ENCODE results near the gene FOXO3. TPM values are rescaled to one million over a fixed set of nuclear protein-coding genes. Genes with fewer than 3 reads are reported as not detected.

FOXO3 gene
- total RNA-seq, 4 donors from 2014 or later = 52.3 to 71.2 (median 61.3) TPM

DNA sequence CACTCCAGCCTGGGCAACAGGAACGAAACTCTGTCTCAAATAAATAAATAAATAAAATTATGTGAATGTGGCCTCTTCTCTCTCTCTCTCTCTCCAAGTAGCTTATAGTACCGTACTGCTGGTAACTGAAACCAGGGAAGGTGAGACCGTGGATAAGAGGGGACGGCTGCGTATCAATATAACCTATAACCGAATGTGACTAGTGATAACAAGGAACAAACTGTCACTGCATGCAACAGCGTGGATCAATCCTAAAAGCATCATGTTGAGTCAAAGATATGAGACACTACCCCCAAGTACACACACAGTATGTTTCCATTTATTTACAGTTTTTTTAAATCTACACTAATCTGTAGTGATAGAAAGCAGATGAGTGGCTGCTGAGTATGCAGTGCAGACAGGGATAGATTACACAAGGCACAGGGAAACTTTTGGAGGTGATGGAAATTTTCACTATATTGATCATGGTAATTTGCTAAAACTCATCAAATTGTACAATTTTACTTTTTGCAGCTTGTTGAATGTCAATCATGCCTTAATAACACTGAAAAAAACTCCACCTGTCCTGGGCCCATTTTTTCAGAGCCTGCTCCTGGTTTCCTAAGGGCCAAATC lies 166.1 kb downstream of the FOXO3 start:
- intact Hi-C loops (cut with DNase I; ENCODE audit: low total_unique reads) = no loop called here
- no peak for TF ChIP-seq POLR2A (IDR thresholded peaks at IDR 0.05)
- TF ChIP-seq, protein P1, sequence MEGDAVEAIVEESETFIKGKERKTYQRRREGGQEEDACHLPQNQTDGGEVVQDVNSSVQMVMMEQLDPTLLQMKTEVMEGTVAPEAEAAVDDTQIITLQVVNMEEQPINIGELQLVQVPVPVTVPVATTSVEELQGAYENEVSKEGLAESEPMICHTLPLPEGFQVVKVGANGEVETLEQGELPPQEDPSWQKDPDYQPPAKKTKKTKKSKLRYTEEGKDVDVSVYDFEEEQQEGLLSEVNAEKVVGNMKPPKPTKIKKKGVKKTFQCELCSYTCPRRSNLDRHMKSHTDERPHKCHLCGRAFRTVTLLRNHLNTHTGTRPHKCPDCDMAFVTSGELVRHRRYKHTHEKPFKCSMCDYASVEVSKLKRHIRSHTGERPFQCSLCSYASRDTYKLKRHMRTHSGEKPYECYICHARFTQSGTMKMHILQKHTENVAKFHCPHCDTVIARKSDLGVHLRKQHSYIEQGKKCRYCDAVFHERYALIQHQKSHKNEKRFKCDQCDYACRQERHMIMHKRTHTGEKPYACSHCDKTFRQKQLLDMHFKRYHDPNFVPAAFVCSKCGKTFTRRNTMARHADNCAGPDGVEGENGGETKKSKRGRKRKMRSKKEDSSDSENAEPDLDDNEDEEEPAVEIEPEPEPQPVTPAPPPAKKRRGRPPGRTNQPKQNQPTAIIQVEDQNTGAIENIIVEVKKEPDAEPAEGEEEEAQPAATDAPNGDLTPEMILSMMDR (IDR thresholded peaks at IDR 0.05) = no peak
- no peak overlapping the region for H3K27ac ChIP-seq

DNA sequence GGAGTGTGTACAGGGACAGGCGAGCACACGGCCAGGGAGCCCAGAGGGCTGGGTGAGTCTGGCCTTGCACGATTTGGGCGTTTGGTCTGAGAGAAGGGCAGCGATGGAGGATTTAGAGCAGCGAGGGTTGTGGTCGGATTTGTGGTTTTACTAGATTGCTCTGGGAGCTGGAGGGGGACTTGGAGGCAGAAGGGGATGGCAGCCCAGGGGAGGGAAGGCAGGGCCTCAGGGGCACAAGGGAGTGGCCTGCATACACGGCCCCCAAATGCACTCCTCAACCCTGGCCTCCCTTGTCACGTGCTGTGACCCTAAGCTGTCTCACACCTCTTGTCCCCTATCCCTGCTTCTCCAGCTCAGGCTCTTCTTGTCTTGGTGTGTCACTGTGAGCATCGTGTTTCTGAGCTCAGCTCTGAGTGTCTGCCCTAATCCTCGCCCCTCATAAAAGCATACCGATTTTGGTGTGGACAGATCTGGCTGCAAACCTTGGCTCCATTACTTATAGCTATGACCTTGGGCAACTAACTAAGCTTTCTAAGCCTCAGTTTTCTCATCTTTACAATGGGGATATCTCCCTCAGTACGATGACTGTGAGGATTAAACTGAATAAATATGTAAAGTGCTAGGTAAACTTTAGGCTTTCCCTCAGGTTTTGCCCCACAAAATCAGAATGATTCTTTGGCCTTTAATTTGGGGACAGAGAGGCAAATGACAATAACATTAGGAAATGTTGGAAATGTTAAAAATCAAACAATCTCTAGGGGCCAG lies 167.4 kb downstream of the FOXO3 start:
- Histone ChIP-seq H3K27me3 (no peaks in the 10 kb centered on the region), H3K9me3 (no peaks in the 10 kb centered on the region), H3K4me1 (no peaks in the 10 kb centered on the region), H3K36me3 (no peaks in the 10 kb centered on the region), H3K27ac (no peak overlapping the region), H3K4me3 (no peak overlapping the region)
- DNase-seq = no peak
- intact Hi-C loops (cut with DNase I; ENCODE audit: low total_unique reads) = no loop called here
- no peak for TF ChIP-seq POLR2A (IDR thresholded peaks at IDR 0.05)
- TF ChIP-seq, protein P1 (IDR thresholded peaks at IDR 0.05) = no peak

More for the DNA sequence above, 166.1 kb downstream of the FOXO3 start:
- no peaks in the 10 kb centered on the region for H3K9me3 ChIP-seq
- no peaks in the 10 kb centered on the region for H3K4me1 ChIP-seq
- no peak overlapping the region for H3K4me3 ChIP-seq
- no peaks in the 10 kb centered on the region for H3K27me3 ChIP-seq
- no peak for DNase-seq
- H3K36me3 ChIP-seq = no peaks in the 10 kb centered on the region

DNA sequence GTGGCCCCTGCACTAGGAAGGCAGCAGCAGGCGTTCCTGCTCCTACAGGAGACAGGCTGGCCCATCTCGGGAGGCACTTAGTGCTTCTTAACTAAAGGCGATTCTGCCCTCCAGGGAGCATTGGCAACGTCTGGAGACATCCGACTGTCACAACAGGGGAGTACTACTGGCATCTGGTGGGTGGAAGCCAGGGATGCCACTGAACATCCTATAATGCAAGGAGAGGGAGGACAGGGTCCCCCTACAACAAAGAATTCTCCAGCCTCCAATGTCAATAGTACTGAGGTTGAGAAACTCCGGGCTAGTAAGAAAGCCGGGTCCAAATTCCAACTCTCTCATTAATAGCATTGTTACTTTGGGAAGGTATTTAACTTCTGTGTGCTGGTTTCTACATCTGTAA lies 168.1 kb downstream of the FOXO3 start:
- Histone ChIP-seq H3K4me1 (no peaks in the 10 kb centered on the region), H3K9me3 (no peaks in the 10 kb centered on the region), H3K4me3 (no peak overlapping the region), H3K36me3 (no peaks in the 10 kb centered on the region), H3K27me3 (no peaks in the 10 kb centered on the region), H3K27ac (no peak overlapping the region)
- TF ChIP-seq POLR2A (IDR thresholded peaks at IDR 0.05) = no peak
- TF ChIP-seq, protein P1 (IDR thresholded peaks at IDR 0.05) = no peak
- no peak for DNase-seq
- intact Hi-C loops (cut with DNase I; ENCODE audit: low total_unique reads) = no loop called here

DNA sequence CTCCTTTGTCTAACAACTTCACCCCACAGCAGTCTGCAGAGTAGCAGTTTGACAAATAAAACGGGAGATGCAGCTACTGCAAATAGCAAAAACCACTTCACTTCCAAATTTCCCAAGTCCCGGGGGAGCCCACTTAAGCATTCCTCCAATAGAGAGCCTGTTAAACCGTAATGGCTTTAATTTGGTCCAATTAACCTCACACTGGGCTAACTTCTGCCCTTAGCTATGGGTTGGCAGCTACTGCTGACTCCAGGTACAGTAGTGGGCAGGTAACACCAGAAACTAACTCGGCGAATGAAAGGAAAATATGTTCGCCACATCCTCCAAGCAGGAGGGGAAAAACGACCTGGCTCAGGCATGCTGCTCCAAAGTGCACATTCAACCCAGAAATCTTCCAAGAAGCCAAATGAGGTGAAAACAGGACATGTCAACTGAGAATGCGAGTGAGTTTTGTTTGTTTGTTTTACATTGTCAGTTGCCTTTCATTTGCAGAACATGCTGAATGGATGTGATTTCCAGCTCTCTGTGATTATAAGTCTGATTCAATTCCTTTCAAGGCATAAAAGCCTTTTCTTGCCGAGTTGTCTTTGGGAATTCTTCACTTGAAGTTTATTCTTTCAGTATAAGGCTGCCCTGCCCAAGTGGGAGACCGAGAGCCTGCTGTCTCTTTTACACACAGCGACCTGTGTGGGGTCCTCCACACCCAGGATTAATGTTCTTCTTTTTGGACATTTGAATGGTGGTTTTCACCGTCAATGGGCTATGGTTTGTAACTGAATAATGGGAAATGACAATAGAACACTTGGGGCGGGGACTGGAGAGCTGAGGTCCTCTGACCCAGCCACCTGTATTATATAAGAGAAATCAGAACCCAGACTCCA lies 170.2 kb downstream of the FOXO3 start:
- Histone ChIP-seq H3K9me3 (no peaks in the 10 kb centered on the region), H3K27ac (no peak overlapping the region), H3K4me3 (no peak overlapping the region), H3K4me1 (no peaks in the 10 kb centered on the region), H3K27me3 (no peaks in the 10 kb centered on the region), H3K36me3 (no peaks in the 10 kb centered on the region)
- intact Hi-C loops (cut with DNase I; ENCODE audit: low total_unique reads) = no loop called here
- no peak for DNase-seq
- no peak for TF ChIP-seq POLR2A (IDR thresholded peaks at IDR 0.05)
- TF ChIP-seq, protein P1 (IDR thresholded peaks at IDR 0.05) = no peak

Data from uterus (tissue), 4 donors.